Chondrocyte (in vitro differentiated cells): Measurements from ENCODE around the gene DIP2C. TPM values are rescaled to one million over a fixed set of nuclear protein-coding genes. Genes with fewer than 3 reads are reported as not detected.
"Not testable (repeated sequence)": the region's sequence is repeated elsewhere in the genome, so short reads cannot be mapped to it uniquely, and the experiment has no call there.

Experiments
- DNase-seq: peaks from one replicate; pipeline ENCODE4 v3.0.0; 2021; ENCODE audit warnings: mixed read lengths, low spot score
- H3K27ac Mint-ChIP-seq: one replicate; pipeline ENCODE4 v1.8.0; 2021; ENCODE audit warnings: mild to moderate bottlenecking, moderate library complexity, mixed read lengths; ENCODE audit not compliant: unreplicated experiment
- H3K27me3 Mint-ChIP-seq: 2 replicates; pipeline ENCODE4 v1.8.0; 2021; ENCODE audit warnings: low read depth, mixed read lengths
- H3K36me3 Mint-ChIP-seq: 2 replicates; pipeline ENCODE4 v1.8.0; 2021; ENCODE audit warnings: low read depth, mixed read lengths
- H3K4me1 Mint-ChIP-seq: 2 replicates; pipeline ENCODE4 v1.8.0; 2021; ENCODE audit warnings: low read depth, mild to moderate bottlenecking, mixed read lengths
- H3K4me3 Mint-ChIP-seq: one replicate; pipeline ENCODE4 v1.8.0; 2021; ENCODE audit warnings: mild to moderate bottlenecking, moderate library complexity, mixed read lengths; ENCODE audit not compliant: unreplicated experiment
- H3K9me3 Mint-ChIP-seq: 2 replicates; pipeline ENCODE4 v1.8.0; 2021; ENCODE audit warnings: low read depth, mixed read lengths
- total RNA-seq: library from RNA; stranded (reverse); gene quantifications from 3 replicates; pipeline ENCODE4 v1.2.1, GENCODE V29; 2021
- TF ChIP-seq, protein P1 (sequence below): fragments of 200-600 bp; sonication (generic); IDR thresholded peaks from 2 replicates; pipeline ENCODE4 v1.5.0; 2021; ENCODE audit warnings: antibody characterized with exemption, mild to moderate bottlenecking, moderate library complexity

The DIP2C gene
- total RNA-seq, 1 donor from 2014 or later: 47.9 TPM

DNA sequence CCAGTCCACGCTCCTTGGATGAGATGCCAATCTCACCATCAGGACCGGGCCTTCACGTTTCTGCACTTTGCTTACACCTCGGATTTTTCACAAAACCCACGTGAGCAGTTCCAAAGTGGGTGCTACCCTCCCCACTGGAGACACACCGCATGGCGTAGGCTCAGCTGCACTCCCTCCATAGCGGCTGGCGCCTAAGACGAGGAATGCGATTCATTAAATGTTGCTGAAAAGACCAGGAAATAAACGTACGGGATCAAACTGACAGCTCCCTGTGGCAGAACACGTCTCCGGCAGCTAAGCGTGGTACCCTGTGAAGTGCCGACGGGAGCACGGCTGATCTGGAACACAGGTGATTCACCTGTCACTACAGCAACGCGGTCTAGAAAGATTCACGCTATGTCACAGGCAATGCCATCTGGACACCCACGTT, 209.0 kb downstream of the DIP2C start:
- H3K27ac Mint-ChIP-seq: no peak overlapping the region

DNA sequence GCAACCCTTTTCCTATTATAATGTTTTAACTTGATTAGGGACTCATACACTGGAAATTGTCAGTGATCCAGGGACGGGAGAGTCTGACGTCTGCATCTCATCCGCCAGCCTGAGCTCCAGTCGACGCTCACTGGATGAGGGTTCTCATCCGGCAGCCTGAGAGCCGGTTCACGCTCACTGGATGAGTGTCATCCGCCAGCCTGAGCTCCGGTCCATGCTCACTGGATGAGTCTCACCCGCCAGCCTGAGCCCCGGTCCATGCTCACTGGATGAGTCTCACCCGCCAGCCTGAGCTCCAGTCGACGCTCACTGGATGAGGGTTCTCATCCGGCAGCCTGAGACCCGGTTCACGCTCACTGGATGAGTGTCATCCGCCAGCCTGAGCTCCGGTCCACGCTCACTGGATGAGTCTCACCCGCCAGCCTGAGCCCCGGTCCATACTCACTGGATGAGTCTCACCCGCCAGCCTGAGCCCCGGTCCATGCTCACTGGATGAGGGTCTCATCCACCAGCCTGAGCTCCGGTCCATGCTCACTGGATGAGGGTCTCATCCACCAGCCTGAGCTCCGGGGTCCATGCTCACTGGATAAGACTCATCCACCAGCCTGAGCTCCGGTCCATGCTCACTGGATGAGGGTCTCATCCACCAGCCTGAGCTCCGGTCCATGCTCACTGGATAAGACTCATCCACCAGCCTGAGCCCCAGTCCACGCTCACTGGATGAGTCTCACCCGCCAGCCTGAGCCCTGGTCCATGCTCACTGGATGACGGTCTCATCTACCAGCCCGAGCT, 209.6 kb downstream of the DIP2C start:
- not testable (repeated sequence) for DNase-seq, H3K27ac Mint-ChIP-seq, H3K27me3 Mint-ChIP-seq, H3K4me3 Mint-ChIP-seq, H3K9me3 Mint-ChIP-seq
- Mint-ChIP-seq H3K4me1 (peaks cover 28% of the 10 kb centered on the region), H3K36me3 (peaks cover 10% of the 10 kb centered on the region)

More for the DNA sequence above, 209.0 kb downstream of the DIP2C start:
- Mint-ChIP-seq H3K27me3 (no peaks in the 10 kb centered on the region), H3K9me3 (no peaks in the 10 kb centered on the region), H3K4me3 (no peak overlapping the region), H3K36me3 (peaks cover 6% of the 10 kb centered on the region), H3K4me1 (peaks cover 34% of the 10 kb centered on the region)
- no peak for DNase-seq
- TF ChIP-seq, protein P1, sequence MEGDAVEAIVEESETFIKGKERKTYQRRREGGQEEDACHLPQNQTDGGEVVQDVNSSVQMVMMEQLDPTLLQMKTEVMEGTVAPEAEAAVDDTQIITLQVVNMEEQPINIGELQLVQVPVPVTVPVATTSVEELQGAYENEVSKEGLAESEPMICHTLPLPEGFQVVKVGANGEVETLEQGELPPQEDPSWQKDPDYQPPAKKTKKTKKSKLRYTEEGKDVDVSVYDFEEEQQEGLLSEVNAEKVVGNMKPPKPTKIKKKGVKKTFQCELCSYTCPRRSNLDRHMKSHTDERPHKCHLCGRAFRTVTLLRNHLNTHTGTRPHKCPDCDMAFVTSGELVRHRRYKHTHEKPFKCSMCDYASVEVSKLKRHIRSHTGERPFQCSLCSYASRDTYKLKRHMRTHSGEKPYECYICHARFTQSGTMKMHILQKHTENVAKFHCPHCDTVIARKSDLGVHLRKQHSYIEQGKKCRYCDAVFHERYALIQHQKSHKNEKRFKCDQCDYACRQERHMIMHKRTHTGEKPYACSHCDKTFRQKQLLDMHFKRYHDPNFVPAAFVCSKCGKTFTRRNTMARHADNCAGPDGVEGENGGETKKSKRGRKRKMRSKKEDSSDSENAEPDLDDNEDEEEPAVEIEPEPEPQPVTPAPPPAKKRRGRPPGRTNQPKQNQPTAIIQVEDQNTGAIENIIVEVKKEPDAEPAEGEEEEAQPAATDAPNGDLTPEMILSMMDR: no peak

DNA sequence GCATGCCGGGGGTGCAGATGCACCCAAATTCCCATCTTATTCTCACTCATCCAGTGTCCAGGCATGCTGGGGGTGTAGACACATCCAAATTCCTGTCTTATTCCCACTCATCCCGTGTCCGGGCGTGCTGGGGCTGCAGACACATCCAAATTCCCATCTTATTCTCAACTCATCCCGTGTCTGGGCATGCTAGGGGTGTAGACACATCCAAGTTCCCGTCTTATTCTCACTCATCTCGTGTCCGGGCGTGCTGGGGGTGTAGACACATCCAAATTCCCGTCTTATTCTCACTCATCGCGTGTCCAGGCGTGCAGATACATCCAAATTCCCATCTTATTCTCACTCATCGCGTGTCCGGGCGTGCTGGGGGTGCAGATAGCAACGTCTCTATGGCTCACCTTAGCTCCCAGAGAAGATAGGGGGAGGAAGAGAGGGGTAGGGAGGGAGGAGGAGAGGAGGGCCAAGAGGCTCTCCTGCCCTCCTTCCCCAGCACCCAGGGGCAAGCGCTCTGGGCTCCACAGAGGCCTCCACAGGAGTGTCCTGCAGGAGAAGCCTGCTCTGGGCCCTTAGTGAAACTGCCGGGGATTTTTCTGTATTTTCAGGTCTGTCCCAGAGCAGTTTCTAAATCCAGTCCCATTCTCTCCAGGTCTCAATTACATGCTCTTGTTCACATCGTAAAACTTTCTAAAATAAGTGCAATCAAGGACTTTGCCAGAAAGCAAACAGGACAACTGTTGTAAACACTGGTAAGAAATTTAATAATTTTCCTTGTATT, 210.8 kb downstream of the DIP2C start:
- Mint-ChIP-seq H3K27ac (no peak overlapping the region), H3K36me3 (peaks cover 20% of the 10 kb centered on the region), H3K4me1 (peaks cover 16% of the 10 kb centered on the region), H3K4me3 (no peak overlapping the region), H3K9me3 (no peaks in the 10 kb centered on the region), H3K27me3 (no peaks in the 10 kb centered on the region)
- TF ChIP-seq, protein P1: no peak
- no peak for DNase-seq

DNA sequence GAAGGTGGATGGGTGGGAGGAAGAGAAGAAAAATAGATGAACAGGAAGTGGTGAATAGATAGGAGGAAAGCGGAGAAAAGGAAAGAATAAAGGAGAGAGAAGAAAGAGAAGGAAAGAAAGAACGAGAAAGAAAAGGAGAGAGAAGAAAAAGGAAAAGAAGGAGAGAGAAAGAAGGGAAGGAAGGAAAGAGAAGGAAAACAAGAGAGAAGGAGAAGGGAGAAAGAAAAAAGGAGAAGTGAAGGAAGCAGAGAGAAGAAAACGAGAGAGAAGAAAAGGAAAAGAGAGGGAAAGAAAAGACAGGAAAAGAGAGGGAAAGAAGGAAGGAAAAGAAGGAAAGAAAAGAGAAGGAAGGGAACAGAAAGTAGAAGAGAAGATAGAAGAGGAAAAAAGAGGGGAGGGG, 211.8 kb downstream of the DIP2C start:
- H3K27ac Mint-ChIP-seq: peak overlapping the region; percentile 59
- no peaks in the 10 kb centered on the region for H3K9me3 Mint-ChIP-seq
- no peak for DNase-seq
- peaks cover 17% of the 10 kb centered on the region for H3K36me3 Mint-ChIP-seq
- peaks cover 16% of the 10 kb centered on the region for H3K4me1 Mint-ChIP-seq
- no peaks in the 10 kb centered on the region for H3K27me3 Mint-ChIP-seq
- no peak overlapping the region for H3K4me3 Mint-ChIP-seq
- TF ChIP-seq, protein P1: no peak

DNA sequence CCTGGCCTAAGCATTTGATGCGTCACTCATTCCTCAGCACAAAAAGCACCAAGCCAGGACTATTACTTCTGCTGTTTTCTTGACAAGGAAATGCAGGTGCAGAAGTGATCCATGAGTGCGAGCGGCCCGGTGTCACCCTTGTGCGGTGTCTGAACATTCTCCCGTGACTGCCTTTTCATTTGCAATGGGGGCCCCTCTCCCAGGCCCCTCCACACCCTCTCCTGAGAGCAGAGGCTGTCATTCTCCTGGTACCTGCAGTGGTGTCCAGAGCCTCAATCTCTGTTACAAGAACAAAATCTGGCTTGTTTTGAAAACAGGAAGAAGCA, 213.1 kb downstream of the DIP2C start:
- no peak overlapping the region for H3K4me3 Mint-ChIP-seq
- TF ChIP-seq, protein P1: no peak
- H3K27ac Mint-ChIP-seq: no peak overlapping the region
- H3K36me3 Mint-ChIP-seq: peaks cover 19% of the 10 kb centered on the region
- H3K4me1 Mint-ChIP-seq: peaks cover 15% of the 10 kb centered on the region
- no peaks in the 10 kb centered on the region for H3K9me3 Mint-ChIP-seq
- DNase-seq: no peak
- no peaks in the 10 kb centered on the region for H3K27me3 Mint-ChIP-seq
